Muscle layer of duodenum (tissue), 2 donors: ENCODE data around the gene PLD3.
"Not testable (repeated sequence)": the region's sequence is repeated elsewhere in the genome, so short reads cannot be mapped to it uniquely, and the experiment has no call there.

Experiments used
- H3K27ac ChIP-seq: one replicate; pipeline ENCODE4 v1.7.0; 2013; ENCODE audit warnings: mild to moderate bottlenecking, low read length
- H3K27me3 ChIP-seq: one replicate; pipeline ENCODE4 v1.7.0; 2013; ENCODE audit warnings: low read depth, mild to moderate bottlenecking, control low read depth, low read length
- H3K36me3 ChIP-seq, 2 donors: one replicate each; pipeline ENCODE4 v1.7.0; 2013; ENCODE audit warnings: low read length in 2 of 2, control low read depth in 1 of 2, mild to moderate bottlenecking in 1 of 2; ENCODE audit not compliant: insufficient read depth in 2 of 2, control insufficient read depth in 1 of 2
- H3K4me1 ChIP-seq, 2 donors: one replicate each; pipeline ENCODE4 v1.7.0; 2013; ENCODE audit warnings: low read length in 2 of 2, mild to moderate bottlenecking in 2 of 2, control low read depth in 1 of 2, moderate library complexity in 1 of 2; ENCODE audit not compliant: insufficient read depth in 2 of 2, control insufficient read depth in 1 of 2
- H3K4me3 ChIP-seq, 2 donors: one replicate each; pipeline ENCODE4 v1.7.0; 2013; ENCODE audit warnings: low read length in 2 of 2, low read depth in 1 of 2, mild to moderate bottlenecking in 1 of 2
- H3K9me3 ChIP-seq, 2 donors: one replicate each; pipeline ENCODE4 v1.7.0; 2013; ENCODE audit warnings: low read length in 2 of 2, control low read depth in 1 of 2, mild to moderate bottlenecking in 1 of 2; ENCODE audit not compliant: control insufficient read depth in 1 of 2
- donor health status: healthy.

The PLD3 gene

DNA sequence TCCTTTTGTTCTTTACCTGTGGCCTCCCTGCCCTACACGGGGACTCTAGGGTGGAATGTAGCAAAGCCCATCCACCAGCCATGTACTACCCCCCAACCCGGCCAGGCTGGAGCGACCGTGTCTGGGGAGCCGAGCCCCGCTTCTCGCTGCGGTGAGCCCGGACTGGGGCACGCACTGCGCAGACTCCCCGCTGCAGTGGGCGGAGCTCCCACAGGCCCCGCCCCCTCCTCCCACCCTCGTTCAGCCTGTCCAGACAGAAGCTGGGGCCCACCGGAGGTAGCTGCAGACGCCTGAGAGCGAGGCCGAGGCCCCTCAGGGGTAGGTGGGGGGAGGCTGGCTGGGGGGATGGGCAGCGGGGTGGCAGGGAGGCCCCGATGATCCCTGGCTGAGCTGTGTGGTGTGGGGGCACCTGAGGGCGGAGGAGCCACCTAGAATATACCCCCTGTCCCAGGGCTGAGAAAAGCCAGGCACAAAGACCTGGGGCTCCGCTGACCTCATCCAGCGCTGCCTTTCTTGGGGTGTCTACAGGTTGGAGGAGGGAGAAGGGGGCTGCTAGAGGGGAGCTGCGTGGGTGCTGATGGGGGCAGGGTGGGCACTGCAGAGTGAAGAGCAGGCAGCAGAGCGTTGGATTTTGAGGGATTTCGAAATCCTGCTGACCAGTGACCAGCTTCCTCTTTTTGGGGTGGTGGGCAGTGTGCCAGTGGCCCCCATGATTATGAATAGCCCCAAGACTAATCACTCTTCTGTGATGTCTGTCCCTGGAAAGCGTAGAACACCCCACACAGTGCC lies 17.3 kb downstream of the PLD3 start:
- peaks cover 14 to 40% of the 10 kb centered on the region in 2 donors for H3K36me3 ChIP-seq
- peaks cover 0 to 23% of the 10 kb centered on the region in 2 donors for H3K4me1 ChIP-seq
- H3K9me3 ChIP-seq, result no peaks in the 10 kb centered on the region
- peak overlapping the region; percentile 50 to 58 for H3K4me3 ChIP-seq
- H3K27ac ChIP-seq, result no peak overlapping the region
- H3K27me3 ChIP-seq, result no peaks in the 10 kb centered on the region

DNA sequence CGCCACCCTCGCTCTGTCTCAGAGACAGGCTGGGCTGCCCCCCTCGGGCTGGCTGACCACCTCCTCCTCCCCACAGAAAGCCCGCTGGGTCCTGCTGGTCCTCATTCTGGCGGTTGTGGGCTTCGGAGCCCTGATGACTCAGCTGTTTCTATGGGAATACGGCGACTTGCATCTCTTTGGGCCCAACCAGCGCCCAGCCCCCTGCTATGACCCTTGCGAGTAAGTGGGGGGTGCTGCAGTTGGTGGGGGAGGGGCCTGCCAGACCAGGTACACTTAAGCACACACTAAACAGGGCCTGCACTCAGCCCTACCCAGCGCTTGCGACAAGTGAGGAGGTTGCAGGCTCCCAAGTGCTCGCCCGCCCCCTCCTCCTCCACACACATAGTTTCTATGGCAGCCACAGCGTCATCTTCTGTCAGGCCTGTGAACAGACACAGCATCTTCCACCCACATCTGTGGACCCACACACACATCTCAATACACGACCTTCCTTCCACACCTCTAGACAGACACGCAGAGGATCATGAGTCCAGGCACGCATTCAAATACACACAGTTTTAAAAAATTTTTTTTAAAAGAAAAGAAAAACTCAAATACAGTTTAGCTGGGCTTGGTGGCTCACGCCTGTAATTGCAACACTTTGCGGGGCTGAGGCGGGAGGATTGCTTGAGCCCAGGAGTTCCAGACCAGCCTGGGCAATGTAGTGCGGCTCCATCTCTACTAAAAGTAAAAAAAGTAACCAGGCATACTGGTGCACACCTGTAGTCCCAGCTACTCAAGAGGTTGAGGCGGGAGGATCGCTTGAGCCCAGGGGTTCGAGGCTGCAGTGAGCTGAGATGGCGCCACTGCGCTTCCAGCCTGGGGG lies 18.4 kb downstream of the PLD3 start:
- Histone ChIP-seq H3K27me3 (no peaks in the 10 kb centered on the region), H3K27ac (no peak overlapping the region), H3K9me3 (no peaks in the 10 kb centered on the region), H3K4me3 (peak overlapping the region; percentile 50 to 58), H3K4me1 (peaks cover 0 to 23% of the 10 kb centered on the region in 2 donors), H3K36me3 (peaks cover 14 to 50% of the 10 kb centered on the region in 2 donors)

DNA sequence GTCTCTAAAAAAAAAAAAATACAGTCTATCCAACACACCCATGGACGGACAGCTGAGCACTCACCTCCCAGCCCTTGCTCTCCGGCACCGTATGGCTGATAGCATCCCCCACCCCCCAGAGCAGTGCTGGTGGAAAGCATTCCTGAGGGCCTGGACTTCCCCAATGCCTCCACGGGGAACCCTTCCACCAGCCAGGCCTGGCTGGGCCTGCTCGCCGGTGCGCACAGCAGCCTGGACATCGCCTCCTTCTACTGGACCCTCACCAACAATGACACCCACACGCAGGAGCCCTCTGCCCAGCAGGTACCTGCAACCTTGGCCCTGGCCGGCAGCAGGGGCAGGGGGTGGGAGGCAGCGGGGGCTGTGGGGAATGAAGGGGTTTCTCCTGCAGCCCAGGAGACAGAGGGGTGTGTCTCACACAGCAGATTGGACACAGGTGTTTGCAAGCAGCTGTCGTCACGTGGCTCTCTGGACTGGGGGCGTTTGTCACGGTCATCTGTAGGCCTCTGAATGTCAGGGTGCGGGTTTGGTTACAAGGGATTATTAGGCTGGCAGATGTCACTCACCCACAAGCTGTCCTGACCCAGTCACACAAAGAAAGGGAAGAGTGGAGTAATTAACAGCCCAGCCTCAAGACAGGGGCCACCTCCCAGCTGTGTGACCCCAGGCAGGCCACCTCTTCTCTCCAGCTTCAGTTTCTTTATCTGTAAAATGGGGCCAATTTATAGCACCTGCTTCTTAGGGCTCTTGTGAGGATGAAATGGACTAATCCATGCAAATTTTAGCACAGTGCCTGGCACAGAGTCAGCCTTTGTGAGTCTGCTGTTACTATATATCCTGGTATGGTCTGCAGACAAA lies 19.3 kb downstream of the PLD3 start:
- no peaks in the 10 kb centered on the region for H3K9me3 ChIP-seq

DNA sequence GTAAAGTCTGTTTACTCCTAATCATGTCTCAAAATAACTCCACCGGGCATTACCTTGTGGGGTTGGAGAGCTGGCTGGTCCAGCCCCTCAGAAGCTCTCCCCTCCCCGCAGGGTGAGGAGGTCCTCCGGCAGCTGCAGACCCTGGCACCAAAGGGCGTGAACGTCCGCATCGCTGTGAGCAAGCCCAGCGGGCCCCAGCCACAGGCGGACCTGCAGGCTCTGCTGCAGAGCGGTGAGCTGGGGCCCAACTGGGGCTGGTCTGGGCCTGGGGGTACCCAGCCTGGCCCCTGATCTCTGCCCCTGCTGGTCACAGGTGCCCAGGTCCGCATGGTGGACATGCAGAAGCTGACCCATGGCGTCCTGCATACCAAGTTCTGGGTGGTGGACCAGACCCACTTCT lies 21.3 kb downstream of the PLD3 start:
- Histone ChIP-seq H3K4me1 (peaks cover 0 to 23% of the 10 kb centered on the region in 2 donors), H3K9me3 (no peaks in the 10 kb centered on the region), H3K4me3 (no peak overlapping the region), H3K27ac (no peak overlapping the region), H3K36me3 (peaks cover 27 to 78% of the 10 kb centered on the region in 2 donors), H3K27me3 (no peaks in the 10 kb centered on the region)

More for the DNA sequence above, 19.3 kb downstream of the PLD3 start:
- peaks cover 0 to 23% of the 10 kb centered on the region in 2 donors for H3K4me1 ChIP-seq
- H3K27ac ChIP-seq, result no peak overlapping the region
- H3K4me3 ChIP-seq, result no peak overlapping the region
- no peaks in the 10 kb centered on the region for H3K27me3 ChIP-seq
- H3K36me3 ChIP-seq, result peaks cover 17 to 58% of the 10 kb centered on the region in 2 donors

DNA sequence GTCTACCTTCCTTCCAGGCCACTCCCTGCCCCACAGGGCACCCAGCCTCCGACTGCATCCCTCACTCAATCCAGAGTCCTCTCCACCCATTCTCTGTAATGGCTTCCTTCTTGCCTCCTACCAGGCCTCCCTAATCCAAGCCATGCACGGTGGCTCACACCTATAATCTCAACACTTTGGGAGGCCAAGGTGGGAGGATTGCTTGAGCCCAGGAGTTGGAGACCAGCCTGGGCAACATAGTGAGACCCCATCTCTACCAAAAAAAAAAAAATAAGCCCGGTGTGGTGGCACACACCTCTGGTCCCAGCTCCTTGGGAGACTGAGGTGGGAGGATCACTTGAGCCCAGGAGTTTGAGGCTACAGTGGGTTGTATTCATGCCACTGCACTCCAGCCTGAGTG lies 21.8 kb downstream of the PLD3 start:
- not testable (repeated sequence) for H3K27me3 ChIP-seq, H3K27ac ChIP-seq, H3K4me3 ChIP-seq, H3K9me3 ChIP-seq
- peaks cover 30 to 81% of the 10 kb centered on the region in 2 donors for H3K36me3 ChIP-seq
- H3K4me1 ChIP-seq, result peaks cover 0 to 19% of the 10 kb centered on the region in 2 donors

DNA sequence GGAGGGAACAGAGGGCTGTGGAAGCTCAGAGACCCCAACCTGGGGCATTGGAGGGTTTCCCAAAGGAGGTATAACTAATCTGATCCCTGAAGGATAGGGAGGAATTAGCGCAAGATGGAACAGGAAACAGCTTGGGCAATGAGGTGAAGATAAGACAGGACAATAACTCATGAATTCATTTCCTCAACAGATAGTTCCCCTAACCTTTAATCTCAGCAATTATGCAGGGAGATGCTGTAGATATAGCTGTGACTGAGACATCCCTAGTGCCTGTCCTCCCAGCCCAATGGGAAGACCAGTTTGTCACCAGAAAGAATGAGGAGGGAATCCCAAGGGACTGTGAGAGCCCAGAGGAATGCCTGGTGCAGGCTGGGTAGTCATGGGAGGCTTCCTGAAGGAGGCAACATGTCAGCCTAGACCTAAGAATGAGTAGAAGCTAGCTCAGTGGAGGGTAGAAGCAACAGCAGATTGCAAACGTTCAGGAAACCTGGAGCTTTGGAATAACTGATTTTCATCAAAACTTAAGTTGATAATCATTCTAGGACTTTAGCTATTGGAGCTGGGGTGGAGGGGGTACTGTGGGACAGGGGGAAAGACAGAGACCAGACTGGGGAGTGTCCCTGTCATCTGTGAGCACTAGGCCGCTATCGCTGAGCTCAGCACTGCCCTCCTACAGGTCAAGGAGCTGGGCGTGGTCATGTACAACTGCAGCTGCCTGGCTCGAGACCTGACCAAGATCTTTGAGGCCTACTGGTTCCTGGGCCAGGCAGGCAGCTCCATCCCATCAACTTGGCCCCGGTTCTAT lies 22.7 kb downstream of the PLD3 start:
- H3K36me3 ChIP-seq, result peaks cover 30 to 82% of the 10 kb centered on the region in 2 donors
- H3K27me3 ChIP-seq, result no peaks in the 10 kb centered on the region
- H3K4me3 ChIP-seq, result no peak overlapping the region
- no peak overlapping the region for H3K27ac ChIP-seq
- peaks cover 0 to 9% of the 10 kb centered on the region in 2 donors for H3K4me1 ChIP-seq
- H3K9me3 ChIP-seq, result no peaks in the 10 kb centered on the region

DNA sequence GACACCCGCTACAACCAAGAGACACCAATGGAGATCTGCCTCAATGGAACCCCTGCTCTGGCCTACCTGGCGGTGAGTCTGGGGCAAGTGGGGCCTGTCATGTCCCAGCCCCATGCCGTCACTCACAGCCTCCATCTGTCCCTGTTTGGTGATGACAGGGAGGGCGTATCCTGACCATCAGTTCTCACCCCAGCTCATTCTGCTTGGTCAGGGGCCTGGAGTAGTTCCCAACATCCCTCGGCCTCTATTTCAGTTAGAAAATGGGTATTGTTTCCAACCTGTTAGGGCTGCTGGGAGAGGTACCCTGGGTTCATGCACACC lies 23.3 kb downstream of the PLD3 start:
- Histone ChIP-seq H3K4me3 (no peak overlapping the region), H3K36me3 (peaks cover 33 to 84% of the 10 kb centered on the region in 2 donors), H3K4me1 (peaks cover 0 to 4% of the 10 kb centered on the region in 2 donors), H3K9me3 (no peaks in the 10 kb centered on the region), H3K27me3 (no peaks in the 10 kb centered on the region), H3K27ac (no peak overlapping the region)

DNA sequence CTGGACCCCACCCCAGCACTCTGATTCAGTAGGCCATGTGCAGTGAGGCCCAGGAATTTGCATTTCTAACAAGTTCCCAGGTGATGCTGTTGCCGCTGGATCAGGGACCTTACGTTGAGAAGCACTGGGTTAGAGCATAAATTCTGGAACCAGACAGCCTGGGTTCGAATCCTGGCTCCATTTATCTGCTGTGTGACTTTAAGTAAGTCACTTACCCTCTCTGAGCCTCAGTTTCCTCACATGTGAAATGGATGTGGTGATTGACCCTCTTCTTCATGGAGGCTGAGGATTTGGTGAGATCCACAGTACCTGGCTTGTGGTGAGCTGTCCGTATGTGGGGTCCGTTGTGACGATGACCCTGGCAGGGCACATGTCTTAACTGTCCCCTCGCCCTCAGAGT lies 25.6 kb downstream of the PLD3 start:
- H3K4me1 ChIP-seq, result no peaks in the 10 kb centered on the region
- no peaks in the 10 kb centered on the region for H3K9me3 ChIP-seq
- H3K4me3 ChIP-seq, result no peak overlapping the region
- H3K36me3 ChIP-seq, result peaks cover 32 to 85% of the 10 kb centered on the region in 2 donors
- H3K27ac ChIP-seq, result no peak overlapping the region
- no peaks in the 10 kb centered on the region for H3K27me3 ChIP-seq

DNA sequence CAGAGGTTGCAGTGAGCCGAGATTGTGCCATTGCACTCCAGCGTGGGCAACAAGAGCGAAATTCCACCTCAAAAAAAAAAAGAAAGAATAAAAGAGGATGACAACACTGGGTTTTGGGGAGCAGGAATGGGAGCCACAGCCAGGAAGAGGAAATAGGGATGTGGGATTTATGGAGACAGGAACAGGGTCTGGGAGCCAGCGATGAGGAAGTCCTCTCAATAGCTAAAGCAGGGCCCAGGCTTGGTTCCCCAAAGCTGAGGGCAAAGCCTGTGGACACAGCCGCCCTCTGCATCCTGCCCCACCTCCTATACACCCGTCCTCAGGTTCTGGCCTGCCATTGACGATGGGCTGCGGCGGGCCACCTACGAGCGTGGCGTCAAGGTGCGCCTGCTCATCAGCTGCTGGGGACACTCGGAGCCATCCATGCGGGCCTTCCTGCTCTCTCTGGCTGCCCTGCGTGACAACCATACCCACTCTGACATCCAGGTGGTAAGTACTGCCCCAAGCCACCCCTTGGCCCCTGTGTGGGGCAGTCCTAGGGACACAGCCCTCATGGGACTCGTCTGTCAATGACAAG lies 27.9 kb downstream of the PLD3 start:
- Histone ChIP-seq H3K36me3 (peaks cover 26 to 76% of the 10 kb centered on the region in 2 donors), H3K27me3 (no peaks in the 10 kb centered on the region)

DNA sequence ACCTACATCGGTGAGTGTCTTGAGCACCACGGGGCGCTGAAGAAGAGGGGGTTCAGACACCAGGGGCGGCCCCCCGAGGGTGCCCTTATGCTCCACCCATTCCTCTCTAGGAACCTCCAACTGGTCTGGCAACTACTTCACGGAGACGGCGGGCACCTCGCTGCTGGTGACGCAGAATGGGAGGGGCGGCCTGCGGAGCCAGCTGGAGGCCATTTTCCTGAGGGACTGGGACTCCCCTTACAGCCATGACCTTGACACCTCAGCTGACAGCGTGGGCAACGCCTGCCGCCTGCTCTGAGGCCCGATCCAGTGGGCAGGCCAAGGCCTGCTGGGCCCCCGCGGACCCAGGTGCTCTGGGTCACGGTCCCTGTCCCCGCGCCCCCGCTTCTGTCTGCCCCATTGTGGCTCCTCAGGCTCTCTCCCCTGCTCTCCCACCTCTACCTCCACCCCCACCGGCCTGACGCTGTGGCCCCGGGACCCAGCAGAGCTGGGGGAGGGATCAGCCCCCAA lies 29.4 kb downstream of the PLD3 start:
- Histone ChIP-seq H3K36me3 (peaks cover 22 to 61% of the 10 kb centered on the region in 2 donors), H3K4me3 (no peak overlapping the region), H3K9me3 (no peaks in the 10 kb centered on the region), H3K4me1 (no peaks in the 10 kb centered on the region), H3K27ac (no peak overlapping the region), H3K27me3 (no peaks in the 10 kb centered on the region)

More for the DNA sequence above, 27.9 kb downstream of the PLD3 start:
- Histone ChIP-seq H3K27ac (no peak overlapping the region), H3K4me1 (no peaks in the 10 kb centered on the region), H3K9me3 (no peaks in the 10 kb centered on the region), H3K4me3 (no peak overlapping the region)
